ENCODE measurements around the gene INKA2.
A peak's percentile ranks its signal among the peaks of the same experiment; 100 is the strongest.

The INKA2 gene

GRCh38 chr1:111769517-111770146 lies 30.4 kb upstream of the INKA2 start:
- ATAC-seq, result peak; percentile 79
- no peak for TF ChIP-seq ARNTL (CRISPR knock-in tag; IDR thresholded peaks at IDR 0.05; ENCODE audit: borderline replicate concordance, low read depth)
- no peak for TF ChIP-seq ZFP30 (CRISPR knock-in tag; IDR thresholded peaks at IDR 0.05)
- TF ChIP-seq ZC3H10 (CRISPR knock-in tag; IDR thresholded peaks at IDR 0.05), result no peak
- TF ChIP-seq SNAI2 (CRISPR knock-in tag; IDR thresholded peaks at IDR 0.05), result no peak
- TF ChIP-seq ISL1 (CRISPR knock-in tag; IDR thresholded peaks at IDR 0.05), result no peak
- TF ChIP-seq GLIS3 (CRISPR knock-in tag; IDR thresholded peaks at IDR 0.05), result no peak
- no peak for TF ChIP-seq ZNF70 (CRISPR knock-in tag; IDR thresholded peaks at IDR 0.05)
- TF ChIP-seq CSDC2 (CRISPR knock-in tag; IDR thresholded peaks at IDR 0.05), result no peak
- no peak for TF ChIP-seq BACH2 (CRISPR knock-in tag; IDR thresholded peaks at IDR 0.05; ENCODE audit: borderline replicate concordance)
- TF ChIP-seq PATZ1 (CRISPR knock-in tag; IDR thresholded peaks at IDR 0.05; ENCODE audit: borderline replicate concordance), result no peak
- TF ChIP-seq ZNF565 (CRISPR knock-in tag; conservative IDR thresholded peaks at IDR 0.05; ENCODE audit: low read depth), result no peak

- TF ChIP-seq TOX (CRISPR knock-in tag; IDR thresholded peaks at IDR 0.05; ENCODE audit: borderline replicate concordance), result no peak
- TF ChIP-seq ZNF70 (CRISPR knock-in tag; IDR thresholded peaks at IDR 0.05), result no peak
- TF ChIP-seq ARNTL (CRISPR knock-in tag; IDR thresholded peaks at IDR 0.05; ENCODE audit: borderline replicate concordance, low read depth), result no peak
- no peak for TF ChIP-seq TCF4 (CRISPR knock-in tag; IDR thresholded peaks at IDR 0.05; ENCODE audit: borderline replicate concordance)
- TF ChIP-seq PATZ1 (CRISPR knock-in tag; IDR thresholded peaks at IDR 0.05; ENCODE audit: borderline replicate concordance), result no peak
- no peak for TF ChIP-seq ZNF8 (CRISPR knock-in tag; IDR thresholded peaks at IDR 0.05)
- ATAC-seq, result no peak
Observed at GRCh38 chr1:111768625-111769024, 29.4 kb upstream of the INKA2 start.

- no peak for TF ChIP-seq CREB5 (CRISPR knock-in tag; IDR thresholded peaks at IDR 0.05; ENCODE audit: low read depth)
- no peak for TF ChIP-seq CSRNP3 (CRISPR knock-in tag; IDR thresholded peaks at IDR 0.05)
- TF ChIP-seq ESRRG (CRISPR knock-in tag; IDR thresholded peaks at IDR 0.05), result no peak
- TF ChIP-seq ARNTL (CRISPR knock-in tag; IDR thresholded peaks at IDR 0.05; ENCODE audit: borderline replicate concordance, low read depth), result no peak
- TF ChIP-seq PPARA (CRISPR knock-in tag; IDR thresholded peaks at IDR 0.05; ENCODE audit: borderline replicate concordance), result no peak
- no peak for TF ChIP-seq TCF4 (CRISPR knock-in tag; IDR thresholded peaks at IDR 0.05; ENCODE audit: borderline replicate concordance)
- no peak for TF ChIP-seq POU6F1 (CRISPR knock-in tag; IDR thresholded peaks at IDR 0.05; ENCODE audit: borderline replicate concordance, low read depth)
- no peak for TF ChIP-seq TOX (CRISPR knock-in tag; IDR thresholded peaks at IDR 0.05; ENCODE audit: borderline replicate concordance)
- no peak for TF ChIP-seq ZNF565 (CRISPR knock-in tag; conservative IDR thresholded peaks at IDR 0.05; ENCODE audit: low read depth)
- TF ChIP-seq RARB (CRISPR knock-in tag; IDR thresholded peaks at IDR 0.05), result no peak
- no peak for TF ChIP-seq ISL1 (CRISPR knock-in tag; IDR thresholded peaks at IDR 0.05)
- no peak for TF ChIP-seq ZNF8 (CRISPR knock-in tag; IDR thresholded peaks at IDR 0.05)
- no peak for TF ChIP-seq GLIS3 (CRISPR knock-in tag; IDR thresholded peaks at IDR 0.05)
- no peak for TF ChIP-seq PATZ1 (CRISPR knock-in tag; IDR thresholded peaks at IDR 0.05; ENCODE audit: borderline replicate concordance)
- TF ChIP-seq CSDC2 (CRISPR knock-in tag; IDR thresholded peaks at IDR 0.05), result no peak
- TF ChIP-seq ZFP3 (CRISPR knock-in tag; IDR thresholded peaks at IDR 0.05), result no peak
- TF ChIP-seq ZNF70 (CRISPR knock-in tag; IDR thresholded peaks at IDR 0.05), result no peak
- no peak for TF ChIP-seq BACH2 (CRISPR knock-in tag; IDR thresholded peaks at IDR 0.05; ENCODE audit: borderline replicate concordance)
- ATAC-seq, result no peak
Observed at GRCh38 chr1:111768023-111768422, 28.8 kb upstream of the INKA2 start.
